HepG2 (cell line): ENCODE data around the gene KCNMA1. TPM values are rescaled to one million over a fixed set of nuclear protein-coding genes. Genes with fewer than 3 reads are reported as not detected.

Experiments
- ATAC-seq: fragments of 200-7000 bp; cut with Tn5 transposase; 3 replicates; pipeline ENCODE4 v1.9.1; 2020; ENCODE audit warnings: mild to moderate bottlenecking, moderate library complexity
- BruUV-seq: library from RNA; stranded (reverse); fragments of 400-500 nt; replicated peaks from 2 replicates; lab custom pipeline; 2021; lab: Mats Ljungman, UMichigan
- CTCF ChIA-PET: fragments of 300-600 bp; formaldehyde crosslinking; extraction: SDS; loops from one replicate; lab custom pipeline; 2021; ENCODE audit warnings: low total read pairs, inconsistent platforms, low intra/inter-chr PET ratio; lab: Yijun Ruan, JAX
- POLR2A ChIA-PET: fragments of 350-600 bp; sonication (Branson Sonifier 250); formaldehyde crosslinking; loops from one replicate; lab custom pipeline; 2020; ENCODE audit warnings: antibody characterized with exemption, inconsistent platforms; lab: Yijun Ruan, JAX
- DNase-seq: peaks from one replicate; pipeline ENCODE4 v3.0.0-alpha.2; 2015; ENCODE audit warnings: low spot score
- FAIRE-seq: peaks from 3 replicates; lab custom pipeline; 2011; peaks lifted over from hg19 to GRCh38; lab: Jason Lieb, UNC
- H2AFZ ChIP-seq: one replicate; pipeline ENCODE4 v1.6.1; 2011; ENCODE audit warnings: low read length, inconsistent platforms
- H3K27ac ChIP-seq: fragments of 300-600 bp; 3 replicates; pipeline ENCODE4 v1.8.0; 2011; ENCODE audit warnings: mixed run types, mild to moderate bottlenecking, mixed read lengths, low read length, inconsistent platforms; ENCODE audit not compliant: insufficient read depth; ENCODE audit errors: extremely low read length
- H3K27me3 ChIP-seq, 2 experiments: fragments of 200-600 bp in 1 of 2; 2 replicates in 1 of 2; 3 replicates in 1 of 2; pipeline versions ENCODE4 v1.6.0 to v1.8.0; 2011; ENCODE audit warnings: low read length in 2 of 2, mild to moderate bottlenecking in 2 of 2, moderate library complexity in 2 of 2, inconsistent platforms in 1 of 2; ENCODE audit not compliant: insufficient read depth in 2 of 2, control insufficient read depth in 1 of 2
- H3K36me3 ChIP-seq, 2 experiments: fragments of 200-600 bp in 1 of 2; replicated peaks in 1 of 2; 2 replicates in 1 of 2; 3 replicates in 1 of 2; pipeline versions ENCODE4 v1.5.1 to v1.8.0; 2011; ENCODE audit warnings: low read length in 2 of 2, inconsistent platforms in 1 of 2; ENCODE audit not compliant: insufficient read depth in 2 of 2, control insufficient read depth in 1 of 2
- H3K4me1 ChIP-seq: 2 replicates; pipeline ENCODE4 v1.5.1; 2012; ENCODE audit warnings: low read length, inconsistent platforms; ENCODE audit not compliant: insufficient read depth
- H3K4me2 ChIP-seq: 2 replicates; pipeline ENCODE4 v1.6.0; 2011; ENCODE audit warnings: low read depth, low read length, inconsistent platforms
- H3K4me3 ChIP-seq, 3 experiments: fragments of 200-600 bp in 1 of 3; sonication (generic), shearing (Covaris generic) in 1 of 3; replicated peaks in 1 of 3; 2 replicates each; pipeline ENCODE4 v1.5.1; 2011 to 2016; ENCODE audit warnings: low read length in 3 of 3, inconsistent platforms in 2 of 3, low read depth in 2 of 3, mild to moderate bottlenecking in 2 of 3, control low read depth in 1 of 3, mixed read lengths in 1 of 3; ENCODE audit not compliant: insufficient read depth in 1 of 3
- H3K79me2 ChIP-seq: one replicate; pipeline ENCODE4 v1.6.1; 2011; ENCODE audit warnings: low read length, inconsistent platforms; ENCODE audit not compliant: insufficient read depth
- H3K9ac ChIP-seq: 2 replicates; pipeline ENCODE4 v1.6.0; 2011; ENCODE audit warnings: mild to moderate bottlenecking, low read depth, low read length, inconsistent platforms; ENCODE audit not compliant: insufficient read depth
- H3K9me3 ChIP-seq: 2 replicates; pipeline ENCODE4 v1.5.1; 2012; ENCODE audit warnings: mild to moderate bottlenecking, low read length
- H4K20me1 ChIP-seq: 2 replicates; pipeline ENCODE4 v1.6.0; 2011; ENCODE audit warnings: inconsistent platforms, mild to moderate bottlenecking, low read length, moderate library complexity; ENCODE audit not compliant: insufficient read depth
- BHLHE40 ChIP-seq: IDR thresholded peaks from 2 replicates; pipeline ENCODE4 v1.6.1; 2011; ENCODE audit warnings: low read length, improper control_type of control experiment
- KDM5B ChIP-seq: sonication (generic); formaldehyde crosslinking; IDR thresholded peaks from 2 replicates; pipeline ENCODE4 v1.4.0; 2020; ENCODE audit warnings: missing genetic modification reagents, mild to moderate bottlenecking, borderline replicate concordance
- KMT2A ChIP-seq: sonication (generic); formaldehyde crosslinking; IDR thresholded peaks from 2 replicates; pipeline ENCODE4 v1.4.0; 2020; ENCODE audit warnings: missing genetic modification reagents
- MIER3 ChIP-seq: IDR thresholded peaks from 2 replicates; pipeline ENCODE4 v1.6.1; 2016; ENCODE audit warnings: missing compliant biosample characterization, borderline replicate concordance
- SP140L ChIP-seq: sonication (generic); formaldehyde crosslinking; IDR thresholded peaks from 2 replicates; pipeline ENCODE4 v1.4.0; 2020; ENCODE audit warnings: missing genetic modification reagents, borderline replicate concordance
- SP2 ChIP-seq: sonication (generic); formaldehyde crosslinking; IDR thresholded peaks from 2 replicates; pipeline ENCODE4 v1.5.1; 2020; ENCODE audit warnings: mild to moderate bottlenecking, missing genetic modification reagents
- TEAD2 ChIP-seq: sonication (generic); formaldehyde crosslinking; IDR thresholded peaks from 2 replicates; pipeline ENCODE4 v1.9.0; 2021; ENCODE audit warnings: missing genetic modification reagents
- TP53 ChIP-seq: sonication (generic); formaldehyde crosslinking; conservative IDR thresholded peaks from 2 replicates; pipeline ENCODE4 v1.4.0; 2020; ENCODE audit warnings: missing genetic modification reagents
- ZNF468 ChIP-seq: sonication (generic); formaldehyde crosslinking; IDR thresholded peaks from 2 replicates; pipeline ENCODE4 v1.8.0; 2022; ENCODE audit warnings: mild to moderate bottlenecking, moderate library complexity, missing genetic modification reagents
- ZNF501 ChIP-seq: sonication (generic); formaldehyde crosslinking; IDR thresholded peaks from 2 replicates; pipeline ENCODE4 v1.5.1; 2020; ENCODE audit warnings: mild to moderate bottlenecking, moderate library complexity, missing genetic modification reagents
- ZNF674 ChIP-seq: sonication (generic); formaldehyde crosslinking; IDR thresholded peaks from 2 replicates; pipeline ENCODE4 v1.5.0; 2020; ENCODE audit warnings: low read depth, mild to moderate bottlenecking, missing genetic modification reagents
- WGBS: methylation state at CpG from one replicate; pipeline ENCODE4 v1.1.6; 2017; ENCODE audit warnings: low lambda C conversion rate; 5-methylcytosine and 5-hydroxymethylcytosine counted together
- in situ Hi-C: cut with HindIII; loops from 2 replicates; pipeline ENCODE4 v1.10.0; 2017; ENCODE audit warnings: low pct_unique_long_range_greater_than_20kb; ENCODE audit not compliant: extremely low pct_ligation_motif_present
- intact Hi-C: fragments of 100-400 bp; cut with micrococcal nuclease; formaldehyde crosslinking; loops from one replicate; pipeline ENCODE4 v1.10.0; 2022; ENCODE audit not compliant: unreplicated experiment
- polyA plus RNA-seq, 8 experiments: library from polyadenylated mRNA; depleted of rRNA in 3 of 8; stranded (reverse) in 7 of 8; unstranded in 1 of 8; fragments of >200 nt; fragmentation: Illumina TruSeq in 4 of 8; extraction: Trizol in 4 of 8; gene quantifications; 2 replicates each; pipeline versions ENCODE4 v1.2.1 to v1.2.3, GENCODE V29; 2011 to 2016; ENCODE audit warnings: low read depth in 4 of 8, missing spikeins in 1 of 8, mixed read lengths in 1 of 8; ENCODE audit not compliant: insufficient read depth in 1 of 8
- total RNA-seq, 5 experiments: library from RNA; depleted of rRNA; stranded (reverse); fragments of >200 nt; fragmentation: Illumina TruSeq; extraction: Trizol; gene quantifications; 2 replicates each; pipeline ENCODE4 v1.2.3, GENCODE V29; 2016; ENCODE audit warnings: low read depth in 1 of 5
- TF ChIP-seq, protein P1 (sequence below), 2 experiments: fragments of 450-650 bp in 1 of 2; sonication (generic) in 1 of 2; formaldehyde crosslinking; IDR thresholded peaks; 2 replicates each; pipeline versions ENCODE4 v1.5.0 to v1.8.0; 2020 to 2022; ENCODE audit warnings: mild to moderate bottlenecking in 1 of 2, missing genetic modification reagents in 1 of 2
- TF ChIP-seq, protein P2 (sequence below): sonication (generic); formaldehyde crosslinking; IDR thresholded peaks from 2 replicates; pipeline ENCODE4 v1.4.0; 2020; ENCODE audit warnings: mild to moderate bottlenecking, missing genetic modification reagents, borderline replicate concordance
- TF ChIP-seq, protein P3 (sequence below): IDR thresholded peaks from 2 replicates; pipeline ENCODE4 v1.6.1; 2016; ENCODE audit warnings: missing biosample characterization, missing genetic modification reagents, low read depth

Gene KCNMA1
- total and polyA plus RNA-seq, 2 of the 13 experiments (the other 11 are each of a cell fraction or from before 2014, with no cell fraction given): 0.02 TPM; not detected in 1

DNA sequence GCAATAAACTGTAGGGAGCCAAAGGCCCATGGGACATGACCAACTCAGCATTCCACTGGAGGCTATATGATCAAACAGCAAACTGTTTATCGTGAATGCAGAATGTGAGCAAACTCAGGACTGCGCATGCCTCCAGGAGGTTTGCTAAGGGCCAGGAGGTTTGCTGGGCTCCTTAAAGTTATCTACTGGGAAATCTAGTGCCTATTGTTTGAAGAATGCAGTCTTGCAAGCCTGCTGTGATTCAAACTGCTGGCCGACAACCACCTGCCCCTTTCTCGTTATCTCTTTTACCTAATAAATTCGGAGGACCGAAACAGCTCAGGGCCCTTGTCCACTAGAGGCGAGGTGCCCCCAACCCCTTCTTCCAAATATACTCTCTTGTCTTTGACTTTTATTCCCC is 404.1 kb downstream of the KCNMA1 start:
- TF ChIP-seq SP140L (CRISPR knock-in tag) (no peak), TP53 (CRISPR knock-in tag) (no peak), TEAD2 (CRISPR knock-in tag) (no peak), ZNF674 (no peak), ZNF501 (CRISPR knock-in tag) (no peak), SP2 (CRISPR knock-in tag) (no peak), BHLHE40 (no peak), KDM5B (no peak), MIER3 (CRISPR knock-in tag) (no peak), ZNF468 (CRISPR knock-in tag) (no peak), KMT2A (CRISPR knock-in tag) (no peak)
- TF ChIP-seq, protein P1, sequence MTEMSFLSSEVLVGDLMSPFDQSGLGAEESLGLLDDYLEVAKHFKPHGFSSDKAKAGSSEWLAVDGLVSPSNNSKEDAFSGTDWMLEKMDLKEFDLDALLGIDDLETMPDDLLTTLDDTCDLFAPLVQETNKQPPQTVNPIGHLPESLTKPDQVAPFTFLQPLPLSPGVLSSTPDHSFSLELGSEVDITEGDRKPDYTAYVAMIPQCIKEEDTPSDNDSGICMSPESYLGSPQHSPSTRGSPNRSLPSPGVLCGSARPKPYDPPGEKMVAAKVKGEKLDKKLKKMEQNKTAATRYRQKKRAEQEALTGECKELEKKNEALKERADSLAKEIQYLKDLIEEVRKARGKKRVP (CRISPR knock-in tag; IDR thresholded peaks at IDR 0.05): no peak
- TF ChIP-seq, protein P2, sequence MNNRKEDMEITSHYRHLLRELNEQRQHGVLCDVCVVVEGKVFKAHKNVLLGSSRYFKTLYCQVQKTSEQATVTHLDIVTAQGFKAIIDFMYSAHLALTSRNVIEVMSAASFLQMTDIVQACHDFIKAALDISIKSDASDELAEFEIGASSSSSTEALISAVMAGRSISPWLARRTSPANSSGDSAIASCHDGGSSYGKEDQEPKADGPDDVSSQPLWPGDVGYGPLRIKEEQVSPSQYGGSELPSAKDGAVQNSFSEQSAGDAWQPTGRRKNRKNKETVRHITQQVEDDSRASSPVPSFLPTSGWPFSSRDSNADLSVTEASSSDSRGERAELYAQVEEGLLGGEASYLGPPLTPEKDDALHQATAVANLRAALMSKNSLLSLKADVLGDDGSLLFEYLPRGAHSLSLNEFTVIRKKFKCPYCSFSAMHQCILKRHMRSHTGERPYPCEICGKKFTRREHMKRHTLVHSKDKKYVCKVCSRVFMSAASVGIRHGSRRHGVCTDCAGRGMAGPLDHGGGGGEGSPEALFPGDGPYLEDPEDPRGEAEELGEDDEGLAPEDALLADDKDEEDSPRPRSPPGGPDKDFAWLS (CRISPR knock-in tag): no peak
- TF ChIP-seq, protein P3, sequence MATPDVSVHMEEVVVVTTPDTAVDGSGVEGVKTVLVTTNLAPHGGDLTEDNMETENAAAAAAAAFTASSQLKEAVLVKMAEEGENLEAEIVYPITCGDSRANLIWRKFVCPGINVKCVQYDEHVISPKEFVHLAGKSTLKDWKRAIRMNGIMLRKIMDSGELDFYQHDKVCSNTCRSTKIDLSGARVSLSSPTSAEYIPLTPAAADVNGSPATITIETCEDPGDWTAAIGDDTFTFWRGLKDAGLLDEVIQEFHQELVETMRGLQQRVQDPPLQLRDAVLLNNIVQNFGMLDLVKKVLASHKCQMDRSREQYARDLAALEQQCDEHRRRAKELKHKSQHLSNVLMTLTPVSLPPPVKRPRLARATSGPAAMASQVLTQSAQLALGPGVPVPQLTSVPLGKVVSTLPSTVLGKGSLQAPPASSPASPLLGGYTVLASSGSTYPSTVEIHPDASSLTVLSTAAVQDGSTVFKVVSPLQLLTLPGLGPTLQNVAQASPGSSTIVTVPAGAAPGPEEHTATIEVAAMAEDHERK (CRISPR knock-in tag): no peak
- TF ChIP-seq, all 625 proteins: peak for 0
- Histone ChIP-seq H3K27me3 (no peaks in the 10 kb centered on the region), H3K36me3 (no peaks in the 10 kb centered on the region), H2AFZ (no peak overlapping the region), H4K20me1 (no peaks in the 10 kb centered on the region), H3K4me1 (no peaks in the 10 kb centered on the region), H3K4me2 (no peak overlapping the region), H3K9me3 (no peaks in the 10 kb centered on the region), H3K27ac (no peak overlapping the region), H3K9ac (no peak overlapping the region), H3K79me2 (no peaks in the 10 kb centered on the region), H3K4me3 (no peak overlapping the region)
- WGBS: 81% methylated on average over 7 of the region's 7 CpGs
- no peak for DNase-seq
- CTCF ChIA-PET: no interaction called here
- POLR2A ChIA-PET: no interaction called here
- in situ Hi-C loops (no loop called here), intact Hi-C loops (no loop called here)
- ATAC-seq: no peak
- no TSS peak for BruUV-seq
- FAIRE-seq: no peak
